GM18907 (cell line): ENCODE data around the gene G3BP2.
A peak's percentile ranks its signal among the peaks of the same experiment; 100 is the strongest.
"Not testable (repeated sequence)": the region's sequence is repeated elsewhere in the genome, so short reads cannot be mapped to it uniquely, and the experiment has no call there.

ENCODE experiments used
- ATAC-seq: cut with Tn5 transposase; IDR thresholded peaks from one replicate; pipeline ENCODE4 v1.9.1; 2021; ENCODE audit warnings: mild to moderate bottlenecking, moderate library complexity; ENCODE audit not compliant: unreplicated experiment

Gene G3BP2

DNA sequence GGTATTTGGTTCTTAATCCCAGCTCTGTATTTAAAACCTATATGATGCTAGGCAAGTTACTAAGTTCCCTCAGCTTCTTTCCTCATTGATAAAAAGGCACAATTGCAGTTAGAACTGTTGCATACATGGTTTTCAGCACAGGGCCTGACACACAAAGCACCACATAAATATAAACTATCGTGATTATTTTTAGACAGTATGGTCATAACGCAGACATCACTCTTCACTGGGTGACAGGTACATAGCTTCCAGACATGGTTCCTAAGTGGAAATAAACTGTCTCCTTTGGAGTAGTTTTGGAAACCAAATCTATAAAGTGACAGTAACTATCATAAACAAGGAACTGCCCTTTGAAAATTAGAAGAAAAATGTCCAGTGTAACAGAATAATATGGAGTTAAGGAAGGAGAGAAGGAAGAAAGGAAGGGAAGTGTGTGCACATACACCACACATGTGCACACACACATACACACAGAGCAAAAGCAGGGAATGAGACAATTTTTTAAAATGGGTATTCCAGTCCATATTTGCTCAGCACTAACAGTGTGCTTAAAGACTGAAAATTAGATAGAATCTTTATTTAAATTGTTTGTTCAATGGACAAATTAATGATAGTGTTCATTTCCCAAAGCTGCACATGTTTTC is 12.5 kb upstream of the G3BP2 start:
- ATAC-seq = no peak

DNA sequence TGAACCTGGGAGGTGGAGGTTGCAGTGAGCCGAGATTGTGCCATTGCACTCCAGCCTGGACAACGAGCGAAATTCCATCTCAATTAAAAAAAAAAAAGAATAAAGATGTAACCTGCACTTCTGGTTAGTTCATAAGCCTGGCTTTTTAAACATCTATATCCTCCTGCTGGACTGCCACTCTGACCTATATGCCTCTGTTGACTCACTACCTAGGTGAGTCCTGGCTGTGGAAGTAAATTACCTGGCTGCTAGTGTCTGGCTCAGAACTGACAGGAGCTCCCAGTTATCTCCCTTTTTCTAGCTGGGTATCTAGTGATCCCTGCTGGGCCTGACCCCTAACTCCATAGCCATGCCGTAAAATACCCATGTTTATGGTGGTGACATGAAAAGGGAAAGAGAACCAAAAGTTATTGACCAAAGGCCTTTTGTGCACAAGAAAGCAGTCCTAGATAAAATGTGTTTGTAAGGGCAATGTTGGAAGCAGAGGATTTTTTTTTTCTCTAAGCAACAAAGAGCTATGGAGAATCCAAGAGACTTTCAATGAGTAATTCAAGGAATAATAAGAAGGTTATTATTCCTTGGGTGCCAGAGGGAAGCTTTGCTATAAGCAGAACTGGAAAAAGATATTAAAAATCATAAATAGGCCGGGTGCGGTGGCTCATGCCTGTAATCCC is 10.4 kb upstream of the G3BP2 start:
- ATAC-seq = no peak

DNA sequence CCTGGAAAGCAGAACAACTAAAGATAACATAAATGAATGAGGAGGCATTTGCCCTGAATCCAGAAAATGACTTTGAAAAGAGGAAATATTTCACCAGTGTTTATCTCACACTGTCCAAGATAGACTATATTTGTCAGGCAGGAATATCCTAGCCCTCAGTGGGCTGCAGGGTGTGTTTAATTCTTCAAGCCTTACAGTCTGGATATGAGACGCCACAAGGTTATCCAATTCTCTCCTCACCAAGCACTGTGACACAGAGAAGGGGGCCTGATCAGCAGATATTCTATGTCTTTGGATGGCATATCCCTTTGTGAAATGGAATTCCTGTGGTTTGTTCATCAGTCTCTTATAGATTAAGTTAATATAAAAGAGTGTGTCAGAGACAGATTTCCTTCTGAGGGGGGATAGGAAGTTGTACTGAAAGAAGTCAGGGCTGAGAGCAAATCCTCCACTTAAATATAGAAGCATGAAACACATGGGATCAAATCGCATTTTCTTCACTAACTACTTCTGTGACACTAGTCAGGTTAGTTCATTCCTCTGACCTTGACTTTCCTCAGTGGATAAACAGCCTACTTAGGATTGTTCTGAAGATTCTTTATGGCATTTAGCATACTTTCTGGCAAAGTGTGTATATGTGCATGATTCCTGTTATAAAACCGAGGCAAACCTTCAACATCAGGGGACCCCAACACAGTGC is 6.8 kb upstream of the G3BP2 start:
- no peak for ATAC-seq

DNA sequence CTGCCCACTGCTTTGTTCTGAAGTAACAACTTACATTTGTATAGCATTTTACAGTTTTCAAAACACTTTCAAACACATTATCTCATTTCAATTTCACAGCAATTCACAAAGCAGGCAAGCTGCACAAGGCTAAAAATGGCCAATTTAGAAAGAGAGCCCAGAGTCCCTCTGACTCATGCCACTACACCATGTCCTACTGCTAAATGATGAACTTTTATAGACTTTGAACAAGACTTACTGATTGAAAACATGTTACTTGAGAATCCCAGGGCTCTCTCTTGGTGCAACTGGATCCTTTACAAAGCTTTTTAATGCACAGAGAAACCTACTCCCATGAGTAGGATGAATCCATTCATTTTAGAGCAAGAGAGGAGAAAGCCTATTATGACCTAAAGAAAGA is 5.8 kb upstream of the G3BP2 start:
- no peak for ATAC-seq

DNA sequence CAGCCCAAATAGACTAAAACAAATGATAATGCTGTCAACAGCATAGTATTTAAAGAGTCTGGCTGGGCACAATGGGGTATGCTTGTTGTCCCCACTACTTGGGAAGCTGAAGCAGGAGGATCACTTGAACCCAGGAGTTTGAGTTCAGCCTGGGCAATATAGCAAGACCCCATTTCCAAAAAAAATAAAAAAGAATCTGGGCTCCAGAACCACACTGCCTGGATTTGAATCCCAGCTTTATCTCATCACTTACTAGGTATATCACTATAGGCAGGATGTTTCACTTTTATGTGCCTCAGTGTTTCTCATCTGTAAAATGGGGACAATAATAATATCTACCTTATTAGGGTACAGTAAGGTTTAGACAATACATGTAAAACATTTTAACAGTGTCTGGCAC is 5.3 kb upstream of the G3BP2 start:
- no peak for ATAC-seq

DNA sequence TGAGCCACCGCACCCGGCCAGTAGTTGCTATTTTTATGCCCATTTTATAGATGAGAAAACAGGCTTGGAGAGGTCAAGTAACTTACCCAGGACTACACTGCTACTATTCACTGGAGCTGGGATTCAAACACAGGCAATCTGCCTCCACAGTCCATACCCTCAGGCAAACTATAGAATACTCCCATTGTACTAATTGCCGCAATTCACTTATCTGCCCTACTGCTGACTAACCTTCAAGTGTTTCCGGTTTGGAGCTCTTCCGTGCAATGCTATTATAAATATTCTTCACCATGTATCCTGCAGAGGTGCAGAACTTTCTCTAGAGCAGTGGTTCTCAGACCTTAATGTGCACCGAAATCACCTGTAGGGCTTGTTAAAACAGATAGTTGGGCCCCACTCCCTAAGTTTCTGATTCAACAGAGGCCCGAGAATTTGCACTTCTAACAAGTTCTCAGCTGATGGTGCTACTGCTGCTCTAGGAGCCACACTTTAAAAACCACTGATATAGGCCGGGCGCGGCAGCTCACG is 1.9 kb upstream of the G3BP2 start:
- ATAC-seq = no peak

DNA sequence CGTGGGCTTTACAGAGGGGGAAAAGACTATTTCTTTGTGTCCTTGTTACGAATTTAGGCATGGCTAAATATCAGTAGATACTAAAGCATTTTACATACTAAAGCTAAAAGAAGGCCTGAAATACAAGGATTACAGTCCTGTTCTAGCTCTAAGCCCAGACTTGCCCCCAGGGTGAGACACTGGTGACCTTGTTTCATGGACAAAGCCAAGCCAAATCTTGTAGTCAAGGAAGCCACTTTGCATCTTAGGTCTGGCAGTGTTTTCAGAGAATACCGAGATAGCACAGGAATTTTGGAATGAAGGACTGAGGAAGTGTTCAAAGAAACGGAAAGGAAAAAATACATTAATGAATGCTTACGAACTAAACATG is 733 bp upstream of the G3BP2 start:
- no peak for ATAC-seq

DNA sequence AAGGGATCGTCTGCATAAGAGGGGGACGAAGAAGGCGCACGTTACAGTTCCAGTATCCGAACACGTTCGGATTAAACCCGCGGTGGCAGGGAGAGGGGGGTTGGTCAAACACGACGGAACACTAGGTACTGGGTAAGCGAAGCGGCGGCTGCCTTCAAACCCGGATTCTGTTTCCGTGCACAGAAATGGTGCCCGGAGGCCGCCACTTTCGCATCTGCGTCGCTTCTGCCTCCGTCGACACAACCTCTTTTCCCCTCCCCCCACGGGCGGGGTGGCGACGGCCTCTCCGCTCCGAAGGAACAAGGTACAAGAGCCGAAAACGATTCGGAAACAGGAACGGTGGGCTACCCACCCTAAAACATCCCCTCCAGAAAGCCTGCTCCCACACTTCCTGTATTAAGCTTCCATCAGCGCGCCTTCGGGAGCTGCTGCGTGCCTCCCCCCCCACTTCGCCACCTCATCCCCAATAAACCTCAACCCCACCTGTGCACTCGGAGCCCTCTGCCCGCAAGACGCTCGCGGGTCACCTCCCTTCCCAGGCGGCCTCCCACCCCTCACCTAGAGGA is 667 bp downstream of the G3BP2 start:
- peak; percentile 45 for ATAC-seq

DNA sequence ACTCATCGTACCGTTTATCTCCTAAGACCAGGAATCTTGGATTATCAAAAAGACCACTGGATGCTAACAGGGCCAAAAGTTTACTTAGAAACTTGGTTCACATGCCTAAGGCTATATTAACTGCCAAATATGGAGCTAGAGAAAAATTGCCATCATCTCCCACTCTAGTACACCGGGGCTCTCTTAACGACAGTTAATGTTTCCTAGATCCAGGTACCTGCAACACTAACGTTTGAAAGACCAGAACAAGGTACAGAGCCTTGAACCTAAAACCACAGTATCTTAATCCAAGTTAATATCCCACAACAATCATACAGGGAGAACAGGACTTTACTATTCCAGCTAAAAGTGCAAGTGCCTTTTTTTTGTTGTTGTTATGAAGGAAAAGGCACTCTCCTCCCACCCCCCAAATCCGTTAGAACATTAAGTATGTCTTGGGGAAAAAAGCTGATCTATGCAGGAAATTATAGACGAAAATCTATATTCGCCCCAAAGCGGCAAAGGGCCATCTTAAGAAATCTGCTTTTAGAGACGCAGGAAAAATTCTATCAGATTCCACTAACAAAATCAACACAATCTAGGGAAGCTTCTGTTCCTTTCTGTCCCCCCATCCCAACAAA is 1.3 kb downstream of the G3BP2 start:
- no peak for ATAC-seq

DNA sequence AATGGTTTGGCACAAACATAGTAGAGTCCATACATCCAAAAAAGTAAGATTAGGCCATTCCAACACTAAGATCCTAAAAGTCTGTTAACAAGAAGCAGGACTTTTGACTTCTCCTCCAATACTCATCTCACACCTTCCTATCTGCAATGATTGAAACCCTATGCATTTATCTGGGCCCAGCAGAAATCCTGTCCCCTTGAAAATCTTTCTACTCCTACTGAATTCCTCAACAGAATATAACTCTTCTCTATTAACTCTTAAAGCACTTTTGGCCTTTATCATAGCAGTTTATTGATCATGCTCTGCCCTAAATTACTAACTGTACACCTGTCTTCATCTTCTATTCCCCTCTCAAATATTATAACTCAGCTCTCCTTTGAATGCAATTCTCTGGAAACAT is 4.6 kb downstream of the G3BP2 start:
- no peak for ATAC-seq

DNA sequence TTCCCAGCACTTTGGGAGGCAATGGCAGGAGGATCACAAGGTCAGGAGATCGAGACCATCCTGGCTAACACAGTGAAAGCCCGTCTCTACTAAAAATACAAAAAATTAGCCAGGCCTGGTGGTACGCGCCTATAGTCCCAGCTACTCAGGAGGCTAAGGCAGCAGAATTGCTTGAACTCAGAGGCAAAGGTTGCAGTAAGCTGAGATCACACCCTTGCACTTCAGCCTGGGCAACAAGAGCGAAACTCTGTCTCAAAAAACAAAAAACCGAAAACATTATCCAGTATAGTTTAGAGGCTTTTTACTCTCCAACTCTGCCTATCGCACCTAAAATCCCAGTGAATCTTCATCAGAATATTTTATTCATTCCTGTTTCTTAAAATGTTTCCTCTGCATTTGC is 5.6 kb downstream of the G3BP2 start:
- ATAC-seq = not testable (repeated sequence)

DNA sequence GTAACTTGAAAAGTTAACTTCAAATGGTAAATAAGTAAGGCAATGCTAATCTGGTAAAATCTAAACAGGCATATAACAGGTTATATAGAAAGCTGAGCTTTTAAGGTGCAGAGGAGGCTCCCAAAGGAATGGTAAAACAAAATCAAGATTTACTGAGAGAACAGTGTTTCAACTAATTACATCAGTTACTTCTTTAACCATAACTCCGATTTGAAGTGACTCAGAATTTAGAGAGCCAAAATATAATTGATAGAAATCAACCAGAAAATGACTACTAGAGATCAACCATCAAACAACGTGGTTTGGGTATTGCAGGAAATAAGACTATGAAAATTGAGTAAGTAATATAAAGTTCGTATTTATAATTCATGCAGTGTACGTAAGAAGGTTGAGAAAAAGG is 6.9 kb downstream of the G3BP2 start:
- ATAC-seq = no peak

DNA sequence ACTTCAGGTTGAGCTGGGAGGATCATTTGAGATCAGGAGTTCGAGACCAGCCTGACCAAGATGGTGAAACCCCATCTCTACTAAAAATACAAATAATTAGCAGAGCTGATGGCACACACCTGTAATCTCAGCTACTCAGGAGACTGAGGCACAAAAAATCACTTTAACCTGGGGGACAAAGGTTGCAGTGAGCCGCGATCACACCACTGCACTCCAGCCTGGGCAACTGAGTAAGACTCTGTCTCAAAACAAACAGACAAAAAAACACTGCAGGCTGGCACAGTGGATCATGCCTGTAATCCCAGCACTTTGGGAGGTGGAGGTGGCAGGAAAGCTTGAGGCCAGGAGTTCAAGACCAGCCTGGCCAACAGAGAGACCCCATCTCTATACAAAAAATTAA is 8.6 kb downstream of the G3BP2 start:
- ATAC-seq = not testable (repeated sequence)

DNA sequence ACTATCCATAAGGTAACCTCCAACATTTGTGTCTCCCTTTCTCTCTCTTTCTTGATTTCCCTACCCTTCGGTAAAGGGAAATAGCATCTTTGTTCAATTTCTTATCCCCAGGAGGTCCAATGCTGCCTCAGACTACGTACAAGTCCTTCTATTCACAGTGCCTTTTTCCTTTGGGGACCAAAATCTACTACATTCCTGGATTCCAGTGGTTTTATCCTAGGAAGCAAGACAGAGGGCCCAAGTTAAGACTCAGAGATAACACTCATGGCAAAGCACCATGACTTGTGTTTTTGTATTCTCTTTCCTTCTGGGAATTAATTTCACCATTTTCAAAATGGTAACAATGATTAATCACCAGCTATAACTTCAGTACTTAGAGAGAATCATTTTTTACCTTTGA is 10.6 kb downstream of the G3BP2 start:
- no peak for ATAC-seq

DNA sequence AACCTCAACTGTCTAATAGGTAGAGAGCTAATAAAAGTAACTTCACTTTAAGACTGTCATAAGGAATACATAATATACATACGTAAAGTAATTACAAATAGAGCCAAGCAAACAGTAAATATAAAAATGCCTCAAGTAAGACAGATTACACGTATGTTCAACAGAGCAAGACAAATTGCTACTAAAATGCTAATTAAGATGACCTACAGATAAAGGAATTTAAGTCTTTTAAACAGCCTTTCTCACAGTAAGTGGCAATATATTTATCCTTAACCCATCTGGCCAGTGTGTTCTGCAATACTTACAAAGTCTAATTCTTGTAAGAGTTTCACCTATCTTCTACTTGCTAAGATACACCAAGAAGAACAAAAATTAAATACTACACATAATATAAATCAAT is 12.7 kb downstream of the G3BP2 start:
- ATAC-seq = no peak

DNA sequence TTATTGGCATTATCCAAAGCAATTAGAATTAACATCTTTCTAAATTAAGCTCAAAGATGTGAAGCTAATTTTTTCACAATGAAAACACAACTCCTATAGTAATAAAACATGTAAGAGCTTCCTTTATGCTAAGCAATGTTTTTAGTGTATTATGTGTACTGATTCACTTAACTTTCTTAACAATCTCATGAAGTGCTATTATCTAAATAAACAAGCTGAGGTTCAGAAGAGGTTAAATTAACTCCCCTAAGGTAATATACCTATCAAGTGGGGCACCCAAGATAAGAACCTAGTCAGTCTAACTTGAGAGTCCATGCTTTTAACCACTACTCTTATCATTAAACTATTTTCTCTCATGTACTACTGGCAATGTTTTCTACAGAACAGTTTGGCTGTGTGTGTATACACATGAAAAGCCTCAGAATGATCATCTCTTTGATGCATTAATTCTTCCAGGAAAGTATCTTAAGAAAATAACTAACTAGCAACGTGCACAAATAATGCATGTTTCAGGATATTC is 13.6 kb downstream of the G3BP2 start:
- no peak for ATAC-seq

DNA sequence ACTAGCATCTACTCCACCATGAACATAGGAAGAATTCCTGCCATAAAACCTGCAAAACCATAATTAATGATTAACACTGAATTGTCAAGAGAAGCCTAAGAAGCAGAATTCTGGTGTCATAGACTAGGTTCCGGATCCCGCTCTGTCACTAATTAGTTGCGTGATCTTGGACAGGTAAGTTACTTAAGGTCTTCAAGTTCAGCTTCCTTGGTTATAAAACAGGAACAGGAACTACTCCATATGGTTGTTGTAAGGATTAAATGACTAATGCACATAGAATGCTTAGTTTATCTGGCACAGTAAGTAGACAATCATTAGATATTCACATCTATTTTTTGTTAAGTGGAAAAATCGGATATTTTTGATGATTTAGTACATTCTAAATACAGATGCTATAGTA is 14.3 kb downstream of the G3BP2 start:
- no peak for ATAC-seq

DNA sequence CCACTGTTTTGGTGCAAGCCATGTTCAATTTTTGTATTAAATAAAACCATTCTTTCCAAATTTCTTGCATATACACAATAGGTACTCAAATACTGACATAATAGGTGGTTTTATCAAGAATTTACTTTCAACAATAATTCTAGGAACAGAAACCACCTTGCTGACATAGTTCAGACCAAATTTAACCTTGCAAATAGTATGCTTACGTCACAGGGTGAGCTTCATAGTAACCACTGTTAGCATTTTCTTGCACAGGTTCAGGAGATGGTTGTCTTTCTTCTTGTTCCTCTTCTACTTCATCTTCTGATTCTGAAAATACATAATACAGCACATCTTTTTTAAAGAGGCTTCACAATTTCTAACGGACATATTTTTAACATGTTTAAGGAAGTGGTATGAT is 17.6 kb downstream of the G3BP2 start:
- ATAC-seq = no peak

DNA sequence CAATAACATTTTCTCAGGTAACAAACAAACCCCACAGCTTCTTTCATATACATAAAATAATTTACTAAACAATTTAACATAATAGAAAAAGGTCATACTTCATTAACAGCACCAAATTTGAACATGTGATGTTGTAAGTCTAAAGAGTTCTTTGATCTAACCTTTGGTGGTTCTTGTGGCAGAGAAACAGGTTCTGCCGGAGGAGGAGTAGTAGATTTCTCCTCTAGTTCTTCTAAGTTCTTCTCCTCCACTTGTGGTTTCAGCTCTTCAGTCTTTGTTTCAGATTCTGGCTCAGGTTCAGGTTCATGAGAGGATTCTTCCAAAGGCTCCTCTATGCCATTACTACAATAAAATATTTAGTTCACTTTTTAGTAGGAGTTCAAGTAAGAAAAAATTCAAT is 18.3 kb downstream of the G3BP2 start:
- no peak for ATAC-seq

DNA sequence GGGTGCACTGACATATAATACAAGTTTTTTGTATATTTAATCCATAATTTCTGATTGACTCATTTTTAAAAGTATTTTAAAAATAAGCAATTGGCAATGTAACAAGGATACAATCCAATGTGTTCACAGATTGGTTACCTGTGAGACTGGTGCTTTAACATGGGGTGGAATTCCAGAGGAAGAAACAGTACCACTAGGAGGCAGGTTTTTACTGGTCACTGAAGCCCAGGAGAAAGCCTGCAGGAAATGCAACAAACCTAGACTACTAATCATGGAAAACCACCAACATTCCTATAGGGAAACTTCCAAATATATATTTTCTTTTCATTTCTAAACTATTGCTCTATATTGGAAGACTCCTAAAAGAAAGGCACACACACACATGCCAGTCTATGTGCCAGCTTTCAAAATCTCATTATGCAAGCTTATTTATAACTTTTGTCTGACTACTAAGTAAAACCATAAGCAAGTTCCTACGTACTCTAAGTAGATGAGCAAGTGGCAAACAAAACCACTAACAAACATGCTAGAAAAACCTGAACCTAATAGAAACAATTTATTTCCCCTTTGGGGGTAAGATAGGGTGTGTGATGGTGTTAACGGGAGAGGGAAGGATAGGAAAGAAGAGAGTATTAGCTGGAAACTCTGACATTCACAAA is 19.2 kb downstream of the G3BP2 start:
- no peak for ATAC-seq

DNA sequence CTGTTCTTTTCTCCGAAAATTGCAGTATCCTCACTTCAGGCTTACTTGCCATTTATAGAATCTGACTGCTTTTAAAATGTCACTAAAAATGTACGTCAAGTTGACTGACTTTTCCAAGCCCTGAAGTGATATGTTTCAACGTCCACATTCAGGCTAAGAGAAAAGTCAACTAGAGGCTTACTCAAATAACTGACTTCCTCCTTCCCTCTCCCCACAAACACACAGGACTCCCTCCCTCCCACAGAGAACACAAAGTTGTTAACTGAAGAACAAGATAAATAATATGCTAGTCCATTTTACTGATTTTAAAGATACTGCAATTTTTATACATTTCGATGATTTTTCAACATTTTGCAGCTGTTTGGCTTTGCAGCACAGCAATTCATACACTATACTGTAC is 29.1 kb downstream of the G3BP2 start:
- ATAC-seq = no peak
